HepG2 (cell line): ENCODE data around the gene REELD1. TPM values are rescaled to one million over a fixed set of nuclear protein-coding genes. Genes with fewer than 3 reads are reported as not detected.

Experiments
- ATF3 ChIP-seq: sonication (generic); formaldehyde crosslinking; IDR thresholded peaks from 2 replicates; pipeline ENCODE4 v1.4.0; 2020; ENCODE audit warnings: missing genetic modification reagents
- DRAP1 ChIP-seq: IDR thresholded peaks from 2 replicates; pipeline ENCODE4 v1.6.1; 2016; ENCODE audit warnings: missing genetic modification reagents, missing compliant biosample characterization
- ETV6 ChIP-seq: sonication (generic); formaldehyde crosslinking; conservative IDR thresholded peaks from 2 replicates; pipeline ENCODE4 v1.4.0; 2020; ENCODE audit warnings: missing genetic modification reagents
- FOXO4 ChIP-seq: sonication (generic); formaldehyde crosslinking; conservative IDR thresholded peaks from 2 replicates; pipeline ENCODE4 v1.8.1; 2023; ENCODE audit warnings: missing genetic modification reagents
- JDP2 ChIP-seq: sonication (generic); formaldehyde crosslinking; IDR thresholded peaks from 2 replicates; pipeline ENCODE4 v1.8.1; 2022; ENCODE audit warnings: missing genetic modification reagents, borderline replicate concordance
- KLF11 ChIP-seq: IDR thresholded peaks from 2 replicates; pipeline ENCODE4 v1.6.1; 2016; ENCODE audit warnings: missing compliant biosample characterization
- KMT2A ChIP-seq: sonication (generic); formaldehyde crosslinking; IDR thresholded peaks from 2 replicates; pipeline ENCODE4 v1.4.0; 2020; ENCODE audit warnings: missing genetic modification reagents
- RXRB ChIP-seq: IDR thresholded peaks from 2 replicates; pipeline ENCODE4 v1.6.1; 2016; ENCODE audit warnings: borderline replicate concordance, missing genetic modification reagents, missing compliant biosample characterization
- ZFP90 ChIP-seq: sonication (generic); formaldehyde crosslinking; IDR thresholded peaks from 2 replicates; pipeline ENCODE4 v1.8.0; 2022; ENCODE audit warnings: missing genetic modification reagents, mild to moderate bottlenecking, inconsistent platforms, borderline replicate concordance
- ZKSCAN1 ChIP-seq: fragments of 150-350 bp; IDR thresholded peaks from 2 replicates; pipeline ENCODE4 v1.6.1; 2014; ENCODE audit warnings: low read length
- ZKSCAN5 ChIP-seq: sonication (generic); formaldehyde crosslinking; IDR thresholded peaks from 2 replicates; pipeline ENCODE4 v1.5.1; 2020; ENCODE audit warnings: mild to moderate bottlenecking, missing genetic modification reagents
- ZKSCAN8 ChIP-seq: IDR thresholded peaks from 2 replicates; pipeline ENCODE4 v1.6.1; 2016; ENCODE audit warnings: borderline replicate concordance, missing genetic modification reagents, missing compliant biosample characterization
- ZNF253 ChIP-seq: sonication (generic); formaldehyde crosslinking; IDR thresholded peaks from 2 replicates; pipeline ENCODE4 v1.8.0; 2022; ENCODE audit warnings: mild to moderate bottlenecking, missing genetic modification reagents, borderline replicate concordance
- ZNF280D ChIP-seq: sonication (generic); formaldehyde crosslinking; IDR thresholded peaks from 2 replicates; pipeline ENCODE4 v1.5.1; 2020; ENCODE audit warnings: mild to moderate bottlenecking, missing genetic modification reagents
- ZNF530 ChIP-seq: sonication (generic); formaldehyde crosslinking; IDR thresholded peaks from 2 replicates; pipeline ENCODE4 v1.5.0; 2020; ENCODE audit warnings: low read depth, mild to moderate bottlenecking, missing genetic modification reagents
- ZNF569 ChIP-seq: sonication (generic); formaldehyde crosslinking; IDR thresholded peaks from 2 replicates; pipeline ENCODE4 v1.5.0; 2020; ENCODE audit warnings: mild to moderate bottlenecking, missing genetic modification reagents, moderate library complexity, borderline replicate concordance
- ZNF616 ChIP-seq: sonication (generic); formaldehyde crosslinking; IDR thresholded peaks from 2 replicates; pipeline ENCODE4 v1.5.0; 2020; ENCODE audit warnings: low read depth, mild to moderate bottlenecking, missing genetic modification reagents
- ZNF770 ChIP-seq: sonication (generic); formaldehyde crosslinking; IDR thresholded peaks from 2 replicates; pipeline ENCODE4 v1.5.0; 2020; ENCODE audit warnings: mild to moderate bottlenecking, missing genetic modification reagents
- polyA plus RNA-seq, 8 experiments: library from polyadenylated mRNA; depleted of rRNA in 3 of 8; stranded (reverse) in 7 of 8; unstranded in 1 of 8; fragments of >200 nt; fragmentation: Illumina TruSeq in 4 of 8; extraction: Trizol in 4 of 8; gene quantifications; 2 replicates each; pipeline versions ENCODE4 v1.2.1 to v1.2.3, GENCODE V29; 2011 to 2016; ENCODE audit warnings: low read depth in 4 of 8, missing spikeins in 1 of 8, mixed read lengths in 1 of 8; ENCODE audit not compliant: insufficient read depth in 1 of 8
- total RNA-seq, 5 experiments: library from RNA; depleted of rRNA; stranded (reverse); fragments of >200 nt; fragmentation: Illumina TruSeq; extraction: Trizol; gene quantifications; 2 replicates each; pipeline ENCODE4 v1.2.3, GENCODE V29; 2016; ENCODE audit warnings: low read depth in 1 of 5

REELD1 gene
- total and polyA plus RNA-seq, 2 of the 13 experiments (the other 11 are each of a cell fraction or from before 2014, with no cell fraction given) = 0.04 to 0.26 TPM

- TF ChIP-seq ZKSCAN8 (no peak), ZNF253 (CRISPR knock-in tag) (peak; percentile 73; the same call in 1 of the 2 replicates), ETV6 (CRISPR knock-in tag) (0 out of 2 replicates have a peak, but pooled peaks have one; percentile 48), DRAP1 (CRISPR knock-in tag) (no peak; the same call in 1 of the 2 replicates), ZNF530 (no peak), ZNF280D (CRISPR knock-in tag) (no peak), ZKSCAN1 (no peak; the same call in 1 of the 2 replicates), KLF11 (CRISPR knock-in tag) (no peak), RXRB (CRISPR knock-in tag) (peak; percentile 6; the same call in 1 of the 2 replicates), ZNF569 (CRISPR knock-in tag) (no peak), ZNF770 (CRISPR knock-in tag) (peak; percentile 53; the same call in 1 of the 2 replicates), KMT2A (CRISPR knock-in tag) (peak; percentile 97), ZFP90 (CRISPR knock-in tag) (no peak), ZKSCAN5 (CRISPR knock-in tag) (no peak), ZNF616 (CRISPR knock-in tag) (no peak), FOXO4 (no peak), JDP2 (CRISPR knock-in tag) (no peak), ATF3 (CRISPR knock-in tag) (no peak)
These were observed 38.5 kb upstream of the REELD1 start, which contains the start of gene LSM6 (continued) for GRCh38 chr4:146175541-146176453.
